Right cardiac atrium (tissue), 5 donors: ENCODE results near the gene SELENOI. TPM values are rescaled to one million over a fixed set of nuclear protein-coding genes. Genes with fewer than 3 reads are reported as not detected.
"Not testable (repeated sequence)": the region's sequence is repeated elsewhere in the genome, so short reads cannot be mapped to it uniquely, and the experiment has no call there.

Source experiments
- ATAC-seq, 2 donors: fragments of 200-7000 bp; cut with Tn5 transposase; one replicate each; pipeline versions ENCODE4 v1.8.0 to v1.9.1; 2020; ENCODE audit warnings: moderate library complexity in 2 of 2, mild to moderate bottlenecking in 1 of 2
- DNase-seq, 3 donors: peaks; one replicate each; pipeline ENCODE4 v3.0.0-alpha.2; 2020
- H3K27ac ChIP-seq: one replicate; pipeline ENCODE4 v1.5.1; 2013; ENCODE audit warnings: mild to moderate bottlenecking, low read length, control low read depth, moderate library complexity
- H3K27me3 ChIP-seq: one replicate; pipeline ENCODE4 v1.6.1; 2013; ENCODE audit not compliant: control insufficient read depth, insufficient read depth
- H3K4me1 ChIP-seq: one replicate; pipeline ENCODE4 v1.6.1; 2013; ENCODE audit warnings: low read length; ENCODE audit not compliant: control insufficient read depth, insufficient read depth
- H3K4me3 ChIP-seq: one replicate; pipeline ENCODE4 v1.5.1; 2013; ENCODE audit warnings: low read length, control low read depth
- H3K9me3 ChIP-seq: one replicate; pipeline ENCODE4 v1.6.1; 2013; ENCODE audit warnings: low read length; ENCODE audit not compliant: control insufficient read depth
- WGBS: extraction: QIAGEN DNeasy Blood & Tissue Kit; methylation state at CpG from one replicate; pipeline ENCODE4 v1.1.7; 2013; 5-methylcytosine and 5-hydroxymethylcytosine counted together
- intact Hi-C, 4 donors: fragments of 100-400 bp; cut with DNase I; formaldehyde crosslinking; loops; one replicate each; pipeline versions ENCODE4 v1.11.0 to v1.14.0; 2022 to 2023
- long read RNA-seq, 4 donors: library from polyadenylated mRNA; unstranded; transcript quantifications; one replicate each; pipeline ENCODE4 v2.0.0, GENCODE V29; 2020 to 2021
- polyA plus RNA-seq: library from polyadenylated mRNA; stranded (reverse); fragments of 200-250 nt; gene quantifications from one replicate; pipeline ENCODE4 v1.2.3, GENCODE V29; 2013
- total RNA-seq, 4 donors: library from RNA; stranded (reverse); fragmentation: NEBNext Ultra II Directional; extraction: Animal tissue kit (Norgen Biotek cat#: 25700); gene quantifications; one replicate each; pipeline ENCODE4 v1.2.1, GENCODE V29; 2021
- donor health status: healthy with polysubstance abuse.
- donor health status: DM: no; HTN: yes; CAD: no.
- donor health status: DM: no; HTN: no; CAD: no.
- donor health status: DM: no; HTN: yes; CAD: no; lungs with severe emphysema.
- donor health status: DM: yes; HTN: yes; CAD: no.

SELENOI gene
- total RNA-seq (10 to 100 TPM; 14.3 to 20.2 (median 16.6) TPM), polyA plus RNA-seq (3.8 TPM)
- long read RNA-seq, donor 1, full-length matches to known transcripts, result 3 of 4 reads
- long read RNA-seq, donor 1, partial matches to known transcripts, result 0 of 4 reads
- long read RNA-seq, donor 1, other reads (novel, unspliced or antisense), result 1 of 4 reads
- long read RNA-seq, donor 2, result 0 reads
- long read RNA-seq, donor 3, full-length matches to known transcripts, result 10 of 17 reads
- long read RNA-seq, donor 3, partial matches to known transcripts, result 3 of 17 reads
- long read RNA-seq, donor 3, other reads (novel, unspliced or antisense), result 4 of 17 reads
- long read RNA-seq, donor 4, full-length matches to known transcripts, result 4 of 4 reads
- long read RNA-seq, donor 4, partial matches to known transcripts, result 0 of 4 reads
- long read RNA-seq, donor 4, other reads (novel, unspliced or antisense), result 0 of 4 reads

DNA sequence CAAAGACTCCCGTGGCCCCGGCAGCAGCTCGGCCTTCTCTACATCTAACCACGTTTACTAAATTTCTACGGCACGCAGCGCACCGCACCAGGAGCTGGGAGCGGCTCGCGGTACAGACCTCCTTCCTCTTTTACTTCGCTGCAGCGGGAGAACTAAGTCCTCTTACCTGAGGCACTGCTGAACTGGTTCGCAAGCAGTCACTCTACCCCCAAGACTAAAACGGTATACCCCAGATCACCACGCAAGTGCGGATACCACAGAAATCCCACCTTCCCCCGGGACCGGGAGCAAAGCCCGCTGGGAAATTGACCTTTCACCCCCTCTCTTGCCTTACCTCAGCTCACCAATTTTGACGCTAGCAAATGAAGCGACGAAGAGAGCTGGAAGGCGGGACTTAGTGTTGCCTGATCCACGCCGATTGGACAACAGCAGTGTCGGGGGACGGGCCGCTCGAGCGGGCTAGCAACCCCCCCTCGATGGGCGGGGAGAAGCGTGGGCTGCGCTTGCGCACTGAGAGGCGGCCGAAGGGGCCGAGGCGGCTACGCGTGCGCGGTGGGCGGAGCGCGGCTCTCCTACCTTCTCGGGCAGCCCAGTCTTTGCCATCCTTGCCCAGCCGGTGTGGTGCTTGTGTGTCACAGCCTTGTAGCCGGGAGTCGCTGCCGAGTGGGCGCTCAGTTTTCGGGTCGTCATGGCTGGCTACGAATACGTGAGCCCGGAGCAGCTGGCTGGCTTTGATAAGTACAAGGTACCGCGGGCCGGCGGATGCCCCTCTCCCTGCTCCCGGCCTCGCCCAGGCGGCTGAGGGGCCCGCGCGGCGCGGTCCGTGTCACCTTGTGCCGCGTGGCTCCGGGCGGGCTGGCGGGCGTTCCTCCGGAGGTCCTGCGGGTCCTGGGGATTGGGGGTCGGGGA lies at the start of gene SELENOI:
Gene SELENOI (plus strand): TSS at position 599 of the 909 bp plus-strand sequence. CDS start 90 bp downstream, at position 689.
- under 1% methylated on average over 80 of the region's 80 CpGs for WGBS
- DNase-seq (peak; percentile 98 to 99 (median 99)), ATAC-seq (peak; percentile 99)
- intact Hi-C loops, result no loop called here
- H3K27ac ChIP-seq, result peak within 1 kb of the TSS; percentile 95
- no peaks in the 10 kb centered on the region for H3K27me3 ChIP-seq
- no peaks in the 10 kb centered on the region for H3K9me3 ChIP-seq
- peaks cover 5% of the 10 kb centered on the region for H3K4me1 ChIP-seq
- H3K4me3 ChIP-seq, result peak within 1 kb of the TSS; percentile 87

DNA sequence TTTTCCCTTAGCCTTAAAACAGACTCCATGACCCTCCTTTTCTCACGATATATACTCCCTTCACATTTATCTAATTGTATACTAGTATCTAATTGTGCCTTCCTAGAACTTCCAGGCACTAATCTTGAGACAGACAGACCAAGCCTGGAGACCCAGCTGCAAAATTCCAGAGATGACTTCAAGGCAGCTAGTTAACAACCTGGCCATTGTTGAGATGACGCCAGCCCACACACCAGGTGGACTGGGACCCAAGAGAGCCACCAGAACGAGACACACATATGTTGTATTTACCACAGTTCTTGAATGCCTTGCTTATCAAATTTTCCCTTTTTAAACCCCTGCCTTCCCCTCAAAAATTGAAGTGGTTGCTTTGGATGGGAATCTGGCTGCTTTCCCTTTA lies 48.9 kb upstream of the SELENOI start:
- intact Hi-C loops, result no loop called here
- no peaks in the 10 kb centered on the region for H3K4me1 ChIP-seq
- no peak overlapping the region for H3K4me3 ChIP-seq
- no peaks in the 10 kb centered on the region for H3K9me3 ChIP-seq
- H3K27ac ChIP-seq, result no peak overlapping the region
- 78% methylated on average over 3 of the region's 3 CpGs for WGBS
- ATAC-seq, result no peak
- no peak for DNase-seq
- H3K27me3 ChIP-seq, result no peaks in the 10 kb centered on the region

DNA sequence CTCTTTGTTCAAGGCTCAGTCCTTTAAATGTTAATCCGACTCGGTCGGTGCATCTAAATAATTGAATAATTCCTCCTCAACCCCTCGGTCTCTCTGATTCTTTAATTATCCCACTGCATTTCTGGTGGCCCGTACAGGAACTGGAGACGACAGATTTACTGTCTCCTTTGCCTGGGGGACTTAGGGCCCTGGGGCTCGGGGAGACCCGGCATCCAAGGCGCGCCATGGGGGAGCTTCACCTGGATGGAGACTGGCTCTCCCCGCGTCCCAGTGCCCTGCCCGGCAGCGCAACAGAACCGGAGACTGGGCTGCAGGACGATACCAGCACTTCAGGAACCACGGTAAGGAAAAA lies 47.7 kb upstream of the SELENOI start:
- ATAC-seq (peak in 1 of 2 donors; percentile 7), DNase-seq (no peak)
- H3K4me1 ChIP-seq, result no peaks in the 10 kb centered on the region
- WGBS, result 52% methylated on average over 17 of the region's 17 CpGs
- no peak overlapping the region for H3K4me3 ChIP-seq
- intact Hi-C loops, result no loop called here
- H3K27me3 ChIP-seq, result no peaks in the 10 kb centered on the region
- no peaks in the 10 kb centered on the region for H3K9me3 ChIP-seq
- no peak overlapping the region for H3K27ac ChIP-seq

DNA sequence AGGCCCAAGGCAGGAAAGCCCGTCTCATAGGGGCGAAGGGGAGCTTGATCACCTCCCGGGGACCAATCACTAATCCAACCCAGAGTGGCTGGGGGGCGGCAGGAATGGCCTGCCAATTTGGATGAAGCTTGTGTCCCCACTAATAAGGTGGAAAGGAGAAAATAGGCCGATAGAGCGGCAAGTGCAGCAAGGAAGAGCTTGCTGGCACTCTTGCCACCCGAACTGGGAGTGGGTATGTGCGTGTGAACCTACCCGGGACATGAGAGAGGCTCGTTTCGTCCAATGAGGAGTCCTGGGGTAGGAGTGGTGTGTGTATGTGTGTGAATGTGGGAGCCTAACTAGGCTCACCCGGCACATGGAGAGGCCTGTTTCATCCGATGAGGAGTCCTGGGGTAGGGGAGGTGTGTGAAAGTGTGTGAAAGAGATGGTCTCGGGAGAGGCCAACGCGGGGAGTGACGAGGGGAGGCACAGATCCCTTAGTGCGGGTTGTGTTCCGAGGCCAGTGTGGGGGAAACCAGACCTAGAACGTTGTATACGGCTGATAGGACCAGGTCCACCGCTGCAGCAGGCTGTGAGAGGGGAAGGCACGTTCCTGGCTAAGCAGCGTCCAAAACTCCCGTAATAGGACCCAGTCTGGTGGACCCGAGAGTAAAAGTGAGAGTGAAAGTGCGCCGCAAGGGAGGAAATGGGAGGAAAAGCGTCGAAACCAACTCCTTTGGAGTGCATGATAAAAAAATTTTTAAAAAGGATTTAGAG lies 47.1 kb upstream of the SELENOI start:
- 19% methylated on average over 30 of the region's 30 CpGs for WGBS
- Histone ChIP-seq H3K9me3 (no peaks in the 10 kb centered on the region), H3K27me3 (no peaks in the 10 kb centered on the region), H3K4me1 (no peaks in the 10 kb centered on the region), H3K27ac (no peak overlapping the region), H3K4me3 (peak overlapping the region; percentile 38)
- ATAC-seq (peak; percentile 84 to 85), DNase-seq (peak in 2 of 3 donors; percentile 44 to 73)
- intact Hi-C loops, result no loop called here

GRCh38 chr2:26299471-26300101 lies 46.4 kb upstream of the SELENOI start:
- DNase-seq (no peak), ATAC-seq (peak; percentile 45 to 58)
- H3K4me3 ChIP-seq, result peak overlapping the region; percentile 38
- H3K9me3 ChIP-seq, result no peaks in the 10 kb centered on the region
- WGBS, result 3% methylated on average over 9 of the region's 9 CpGs
- H3K4me1 ChIP-seq, result no peaks in the 10 kb centered on the region
- no peaks in the 10 kb centered on the region for H3K27me3 ChIP-seq
- H3K27ac ChIP-seq, result peak overlapping the region; percentile 66
- intact Hi-C loops, result no loop called here

- intact Hi-C loops, result no loop called here
- DNase-seq, result peak in 2 of 3 donors; percentile 40 to 68
- H3K4me3 ChIP-seq, result peak overlapping the region; percentile 38
- no peaks in the 10 kb centered on the region for H3K4me1 ChIP-seq
- WGBS, result 39% methylated on average over 22 of the region's 22 CpGs
- no peak for ATAC-seq
- H3K27ac ChIP-seq, result peak overlapping the region; percentile 3
- H3K9me3 ChIP-seq, result no peaks in the 10 kb centered on the region
- H3K27me3 ChIP-seq, result no peaks in the 10 kb centered on the region
Observed at GRCh38 chr2:26300234-26300925, 45.6 kb upstream of the SELENOI start.

DNA sequence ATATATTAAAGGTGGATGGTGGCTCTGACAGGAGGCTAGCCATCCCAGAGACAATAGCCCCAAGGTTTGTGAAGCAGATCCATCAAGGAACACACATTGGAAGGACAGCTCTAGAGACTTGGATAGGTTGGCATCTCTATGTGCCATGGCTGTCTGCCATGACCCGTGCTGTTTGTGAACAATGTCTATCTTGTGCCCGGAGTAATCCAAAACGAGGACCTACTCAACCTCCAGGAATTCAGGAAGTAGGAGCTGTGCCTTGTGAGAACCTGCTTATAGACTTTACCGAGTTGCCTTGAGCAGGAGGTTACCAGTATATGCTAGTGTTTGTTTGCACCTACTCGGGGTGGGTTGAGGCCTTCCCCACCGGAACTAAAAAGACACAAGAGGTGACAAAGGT lies 43.1 kb upstream of the SELENOI start:
- Histone ChIP-seq H3K27ac (no peak overlapping the region), H3K4me3 (no peak overlapping the region), H3K27me3 (no peaks in the 10 kb centered on the region), H3K9me3 (no peaks in the 10 kb centered on the region), H3K4me1 (no peaks in the 10 kb centered on the region)
- intact Hi-C loops, result no loop called here
- ATAC-seq, result no peak
- WGBS, result 73% methylated on average over 6 of the region's 6 CpGs
- DNase-seq, result peak in 1 of 3 donors; percentile 61

GRCh38 chr2:26305094-26305493 lies 40.8 kb upstream of the SELENOI start:
- ATAC-seq, DNase-seq, H3K9me3 ChIP-seq, intact Hi-C loops, H3K27ac ChIP-seq, H3K4me3 ChIP-seq, H3K27me3 ChIP-seq, H3K4me1 ChIP-seq: not testable (repeated sequence)
- 73% methylated on average over 7 of the region's 7 CpGs for WGBS

DNA sequence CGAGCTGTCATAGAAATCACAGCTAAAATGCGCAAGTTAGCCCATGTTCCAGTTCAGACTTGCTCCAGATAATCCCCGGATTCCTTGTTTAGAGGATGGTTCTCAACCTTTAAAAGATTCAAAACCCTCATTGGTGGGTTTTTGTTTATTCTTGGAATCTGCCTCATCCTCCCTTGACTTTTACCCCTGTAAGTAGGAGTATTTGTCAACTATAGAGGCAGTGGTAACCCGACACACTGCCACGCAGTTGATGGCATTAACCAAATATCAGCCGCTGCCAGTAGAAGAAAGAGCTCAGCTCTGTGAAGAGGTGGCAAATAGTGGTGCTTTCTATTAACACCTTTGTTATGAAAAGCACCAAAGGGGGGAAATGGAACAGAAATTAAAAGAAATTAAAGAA lies 40.4 kb upstream of the SELENOI start:
- Histone ChIP-seq H3K4me3 (no peak overlapping the region), H3K4me1 (no peaks in the 10 kb centered on the region), H3K9me3 (no peaks in the 10 kb centered on the region), H3K27ac (no peak overlapping the region), H3K27me3 (no peaks in the 10 kb centered on the region)
- WGBS, result 84% methylated on average over 6 of the region's 6 CpGs
- ATAC-seq (no peak), DNase-seq (no peak)
- intact Hi-C loops, result no loop called here

- intact Hi-C loops, result no loop called here
- no peaks in the 10 kb centered on the region for H3K27me3 ChIP-seq
- no peak overlapping the region for H3K4me3 ChIP-seq
- WGBS, result 81% methylated on average over 10 of the region's 10 CpGs
- ATAC-seq, result no peak
- no peaks in the 10 kb centered on the region for H3K9me3 ChIP-seq
- H3K4me1 ChIP-seq, result no peaks in the 10 kb centered on the region
- no peak for DNase-seq
- H3K27ac ChIP-seq, result no peak overlapping the region
Observed at GRCh38 chr2:26309921-26310320, 36.0 kb upstream of the SELENOI start.
